A549 (cell line): Measurements from ENCODE around the gene BUD23. TPM values are rescaled to one million over a fixed set of nuclear protein-coding genes. Genes with fewer than 3 reads are reported as not detected.
A peak's percentile ranks its signal among the peaks of the same experiment; 100 is the strongest.

ENCODE experiments used
- ATAC-seq, 2 experiments: fragments of 200-7000 bp in 1 of 2; fragments of >200 bp in 1 of 2; cut with Nextera tagmentation in 1 of 2; cut with Tn5 transposase in 1 of 2; 3 replicates each; pipeline versions ENCODE4 v1.8.0 to v1.9.1; 2018 to 2020; ENCODE audit warnings: mild to moderate bottlenecking in 1 of 2, moderate library complexity in 1 of 2
- CTCF ChIA-PET: fragments of 300-600 bp; sonication (Branson Sonifier 250); formaldehyde crosslinking; extraction: SDS; loops from one replicate; lab custom pipeline; 2021; ENCODE audit warnings: antibody characterized with exemption, inconsistent platforms; lab: Yijun Ruan, JAX
- POLR2A ChIA-PET: fragments of 350-600 bp; formaldehyde crosslinking; extraction: SDS; loops from one replicate; lab custom pipeline; 2021; ENCODE audit warnings: antibody characterized with exemption, inconsistent platforms; lab: Yijun Ruan, JAX
- DNase-seq, 2 experiments: peaks; one replicate each; pipeline versions ENCODE4 v3.0.0 to v3.0.0-alpha.2; 2011 to 2016; ENCODE audit warnings: low read depth in 1 of 2, low spot score in 1 of 2
- FAIRE-seq: peaks from 2 replicates; lab custom pipeline; 2011; peaks lifted over from hg19 to GRCh38; lab: Jason Lieb, UNC
- H3K27ac ChIP-seq, 2 experiments: fragments of >200 bp; sonication (Bioruptor Twin); formaldehyde crosslinking; 3 replicates each; pipeline ENCODE4 v1.5.1; 2016 to 2017
- H3K4me1 ChIP-seq: fragments of >200 bp; sonication (Bioruptor Twin); formaldehyde crosslinking; 3 replicates; pipeline ENCODE4 v1.6.1; 2016
- H3K4me2 ChIP-seq: fragments of >200 bp; sonication (Bioruptor Twin); formaldehyde crosslinking; 3 replicates; pipeline ENCODE4 v1.6.1; 2016
- H3K4me3 ChIP-seq: fragments of >200 bp; sonication (Bioruptor Twin); formaldehyde crosslinking; 3 replicates; pipeline ENCODE4 v1.5.1; 2016
- H3K9me3 ChIP-seq: fragments of >200 bp; sonication (Bioruptor Twin); formaldehyde crosslinking; 3 replicates; pipeline ENCODE4 v1.6.1; 2016
- BHLHE40 ChIP-seq: IDR thresholded peaks from 2 replicates; pipeline ENCODE4 v1.6.1; 2012; ENCODE audit warnings: low read depth, low read length, inconsistent platforms
- CBX2 ChIP-seq: fragments of 200-600 bp; sonication (generic); IDR thresholded peaks from 2 replicates; pipeline ENCODE4 v1.6.1; 2016; ENCODE audit warnings: low read depth, mild to moderate bottlenecking, borderline replicate concordance
- CEBPB ChIP-seq, 2 experiments: fragments of >200 bp in 1 of 2; sonication (Bioruptor Twin) in 1 of 2; formaldehyde crosslinking in 1 of 2; IDR thresholded peaks; 2 replicates each; pipeline ENCODE4 v1.6.1; 2012 to 2016
- EHMT2 ChIP-seq: fragments of 200-600 bp; sonication (generic); IDR thresholded peaks from 2 replicates; pipeline ENCODE4 v1.6.1; 2016; ENCODE audit warnings: antibody characterized with exemption, low read depth, mild to moderate bottlenecking, moderate library complexity
- FOSL2 ChIP-seq, 2 experiments: fragments of 450-650 bp in 1 of 2; fragments of >200 bp in 1 of 2; sonication (Bioruptor Twin) in 1 of 2; formaldehyde crosslinking; IDR thresholded peaks; 2 replicates each; pipeline versions ENCODE4 v1.5.0 to v1.6.1; 2016 to 2020; ENCODE audit warnings: mild to moderate bottlenecking in 1 of 2, moderate library complexity in 1 of 2
- GATA3 ChIP-seq: IDR thresholded peaks from 2 replicates; pipeline ENCODE4 v1.6.1; 2012; ENCODE audit warnings: borderline replicate concordance
- HEYL ChIP-seq: fragments of 250-450 bp; sonication (Bioruptor Pico); IDR thresholded peaks from 2 replicates; pipeline ENCODE4 v1.8.0; 2021; ENCODE audit warnings: mild to moderate bottlenecking, moderate library complexity
- HOXA7 ChIP-seq: fragments of 250-450 bp; sonication (Bioruptor Pico); IDR thresholded peaks from 2 replicates; pipeline ENCODE4 v1.5.0; 2020; ENCODE audit warnings: mild to moderate bottlenecking, moderate library complexity
- JUN ChIP-seq, 2 experiments: fragments of >200 bp; sonication (Bioruptor Twin); formaldehyde crosslinking; IDR thresholded peaks; 2 replicates in 1 of 2; 3 replicates in 1 of 2; pipeline ENCODE4 v1.6.1; 2016 to 2017
- JUNB ChIP-seq: fragments of >200 bp; sonication (Bioruptor Twin); formaldehyde crosslinking; IDR thresholded peaks from 2 replicates; pipeline ENCODE4 v1.6.1; 2016
- KDM1A ChIP-seq: fragments of 200-600 bp; sonication (generic); IDR thresholded peaks from 2 replicates; pipeline ENCODE4 v1.6.1; 2016; ENCODE audit warnings: low read depth, mild to moderate bottlenecking
- MAFK ChIP-seq: fragments of 450-650 bp; IDR thresholded peaks from 2 replicates; pipeline ENCODE4 v1.6.1; 2014; ENCODE audit not compliant: partially characterized antibody
- MYC ChIP-seq: IDR thresholded peaks from 2 replicates; pipeline ENCODE4 v1.6.1; 2012; ENCODE audit warnings: mild to moderate bottlenecking, inconsistent platforms, low read length, improper control_type of control experiment, borderline replicate concordance
- NPAS2 ChIP-seq: fragments of 250-450 bp; sonication (Bioruptor Pico); IDR thresholded peaks from 2 replicates; pipeline ENCODE4 v1.8.0; 2022; ENCODE audit warnings: mild to moderate bottlenecking, moderate library complexity, borderline replicate concordance
- POLR2A ChIP-seq: IDR thresholded peaks from 2 replicates; pipeline ENCODE4 v1.6.1; 2012; ENCODE audit warnings: mild to moderate bottlenecking, low read length
- POLR2AphosphoS2 ChIP-seq: conservative IDR thresholded peaks from 2 replicates; pipeline ENCODE4 v1.6.1; 2012; ENCODE audit warnings: low read length, improper control_type of control experiment, inconsistent platforms
- RAD21 ChIP-seq, 2 experiments: fragments of >200 bp in 1 of 2; sonication (Bioruptor Twin) in 1 of 2; formaldehyde crosslinking in 1 of 2; IDR thresholded peaks in 1 of 2; conservative IDR thresholded peaks in 1 of 2; 2 replicates in 1 of 2; 3 replicates in 1 of 2; pipeline ENCODE4 v1.6.1; 2012 to 2018; ENCODE audit warnings: inconsistent platforms in 1 of 2
- RARB ChIP-seq: fragments of 250-450 bp; sonication (Bioruptor Pico); IDR thresholded peaks from 2 replicates; pipeline ENCODE4 v1.8.0; 2021; ENCODE audit warnings: mild to moderate bottlenecking, moderate library complexity
- RNF2 ChIP-seq: fragments of 200-600 bp; sonication (generic); IDR thresholded peaks from 2 replicates; pipeline ENCODE4 v1.6.1; 2016; ENCODE audit warnings: low read depth, mild to moderate bottlenecking, antibody characterized with exemption, moderate library complexity, borderline replicate concordance
- SMC3 ChIP-seq: fragments of >200 bp; sonication (Bioruptor Twin); formaldehyde crosslinking; IDR thresholded peaks from 3 replicates; pipeline ENCODE4 v1.6.1; 2018; ENCODE audit warnings: inconsistent platforms
- TFCP2L1 ChIP-seq: fragments of 250-450 bp; sonication (Bioruptor Pico); IDR thresholded peaks from 2 replicates; pipeline ENCODE4 v1.5.0; 2021; ENCODE audit warnings: mild to moderate bottlenecking
- ZC3H11A ChIP-seq: fragments of 450-650 bp; IDR thresholded peaks from 2 replicates; pipeline ENCODE4 v1.6.1; 2014; ENCODE audit warnings: antibody characterized with exemption, mild to moderate bottlenecking
- ZNF302 ChIP-seq: fragments of 250-450 bp; sonication (Bioruptor Pico); IDR thresholded peaks from 2 replicates; pipeline ENCODE4 v1.9.0; 2021; ENCODE audit warnings: inconsistent platforms, mild to moderate bottlenecking, moderate library complexity
- WGBS: methylation state at CpG from one replicate; pipeline ENCODE4 v1.1.6; 2017; ENCODE audit errors: missing lambda C conversion rate; 5-methylcytosine and 5-hydroxymethylcytosine counted together
- polyA plus RNA-seq, 4 experiments: library from polyadenylated mRNA; depleted of rRNA in 3 of 4; stranded (reverse); fragments of >200 nt; fragmentation: RNase III in 1 of 4; extraction: RNeasy Plus Mini Kit Qiagen cat#74134 plus additional on column Dnase treatment in 1 of 4; gene quantifications; 2 replicates in 3 of 4; 3 replicates in 1 of 4; pipeline ENCODE4 v1.2.3, GENCODE V29; 2011 to 2017
- TF ChIP-seq, protein P1 (sequence below): IDR thresholded peaks from 2 replicates; pipeline ENCODE4 v1.6.1; 2012; ENCODE audit warnings: low read depth, borderline replicate concordance
- TF ChIP-seq, protein P2 (sequence below): fragments of 450-650 bp; IDR thresholded peaks from 2 replicates; pipeline ENCODE4 v1.6.1; 2014; ENCODE audit warnings: antibody characterized with exemption
- TF ChIP-seq, protein P3 (sequence below): fragments of >200 bp; sonication (Bioruptor Twin); formaldehyde crosslinking; IDR thresholded peaks from 3 replicates; pipeline ENCODE4 v1.5.1; 2016
- TF ChIP-seq, protein P4 (sequence below): IDR thresholded peaks from 2 replicates; pipeline ENCODE4 v1.6.1; 2012
- TF ChIP-seq, protein P5 (sequence below): fragments of 250-450 bp; sonication (Bioruptor Pico); IDR thresholded peaks from 2 replicates; pipeline ENCODE4 v1.5.0; 2020; ENCODE audit warnings: low read depth, mild to moderate bottlenecking, moderate library complexity

Gene BUD23
- polyA plus RNA-seq, 2 of the 4 experiments (the other 2 are of a cell fraction), result 134 to 161 TPM

DNA sequence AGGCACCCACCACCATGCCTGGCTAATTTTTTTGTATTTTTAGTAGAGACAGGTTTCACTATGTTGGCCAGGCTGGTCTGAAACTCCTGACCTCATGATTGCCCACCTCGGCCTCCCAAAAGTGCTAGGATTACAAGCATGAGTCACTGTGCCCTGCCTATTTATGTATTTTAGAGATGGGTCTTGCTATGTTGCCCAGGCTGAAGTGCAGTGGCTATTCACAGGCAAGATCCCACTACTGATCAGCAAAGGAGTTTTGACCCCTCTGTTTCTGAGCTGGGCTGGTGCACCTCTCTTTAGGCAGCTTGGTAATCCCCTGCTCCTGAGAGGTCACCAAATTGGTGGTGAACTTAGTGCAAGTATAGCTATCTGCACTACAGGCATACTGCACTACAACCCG, 49.0 kb downstream of the BUD23 start (continued):
- TF ChIP-seq, protein P1, sequence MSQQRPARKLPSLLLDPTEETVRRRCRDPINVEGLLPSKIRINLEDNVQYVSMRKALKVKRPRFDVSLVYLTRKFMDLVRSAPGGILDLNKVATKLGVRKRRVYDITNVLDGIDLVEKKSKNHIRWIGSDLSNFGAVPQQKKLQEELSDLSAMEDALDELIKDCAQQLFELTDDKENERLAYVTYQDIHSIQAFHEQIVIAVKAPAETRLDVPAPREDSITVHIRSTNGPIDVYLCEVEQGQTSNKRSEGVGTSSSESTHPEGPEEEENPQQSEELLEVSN, result no peak
- TF ChIP-seq KDM1A, result no peak

DNA sequence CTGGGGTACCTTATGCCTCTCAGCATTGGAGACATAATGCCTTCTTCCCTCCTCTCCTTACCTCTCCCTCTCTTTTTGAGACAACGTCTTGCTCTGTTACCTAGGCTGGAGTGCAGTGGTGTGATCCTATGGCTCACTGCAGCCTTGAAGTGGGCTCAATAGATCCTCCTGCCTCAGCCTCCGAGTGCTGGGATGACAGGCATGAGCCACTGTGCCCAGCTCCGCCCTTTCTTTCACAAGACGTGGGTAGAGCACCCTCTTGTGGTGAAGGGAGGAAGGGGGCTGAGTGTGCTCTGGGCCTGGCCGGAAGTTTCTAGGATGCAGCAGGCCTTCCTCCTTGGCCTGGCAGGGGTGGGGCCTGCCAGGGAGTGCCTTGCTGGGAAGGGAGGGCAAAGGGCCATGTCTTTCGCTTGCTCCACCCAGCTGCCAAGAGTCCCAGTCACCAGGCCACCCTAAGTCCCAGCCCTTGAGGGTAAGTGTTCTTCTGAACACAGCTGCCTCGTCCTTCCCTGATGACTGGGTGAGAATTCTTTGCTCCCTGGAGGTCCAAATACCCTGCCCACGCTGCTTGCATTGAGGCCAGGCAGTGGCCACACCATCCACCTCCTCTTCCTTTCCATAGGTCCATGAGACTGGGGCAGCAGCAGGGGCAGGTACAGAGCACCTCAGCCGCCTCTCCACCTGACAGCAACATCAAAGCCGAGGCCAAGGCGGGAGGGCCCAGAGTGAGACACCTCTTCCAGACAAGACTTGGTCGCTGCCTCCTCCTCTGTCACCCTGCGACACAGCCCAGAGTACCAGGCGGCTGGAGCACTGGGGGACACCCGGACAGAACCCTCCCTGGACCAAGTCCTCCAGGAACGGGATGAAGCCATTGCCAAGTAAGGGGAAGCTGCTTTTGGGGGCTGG, 51.5 kb downstream of the BUD23 start:
- no peak for FAIRE-seq
- ChIA-PET CTCF (interaction anchor here (0.6 to 12.2 kb wide), 74 partner anchors 9 to 562 kb away, joined by 3 to 273 read pairs (median 4); partner anchors contain the start of genes BAZ1B, MLXIPL, STX1A and TBL2), POLR2A (interaction anchor here (0.6 to 1.2 kb wide), 3 partner anchors 119 to 169 kb away, joined by 3 read pairs; no protein-coding TSS in a partner anchor)
- peak; percentile 74 to 80 for ATAC-seq
- Histone ChIP-seq H3K4me1 (peaks cover 14% of the 10 kb centered on the region), H3K9me3 (no peaks in the 10 kb centered on the region), H3K27ac (peak overlapping the region; percentile 57 to 82; a peak in 5 of 6 replicates), H3K4me3 (no peak overlapping the region), H3K4me2 (peak overlapping the region; percentile 17)
- 32% methylated on average over 8 of the region's 16 CpGs for whole genome bisulfite sequencing
- TF ChIP-seq CEBPB (IDR thresholded peaks at IDR 0.05) (peak in 1 of 2 experiments; percentile 52; a peak in 1 of 4 replicates), POLR2AphosphoS2 (peak; percentile 82; the same call in 1 of the 2 replicates), RAD21 (conservative IDR thresholded peaks at IDR 0.05 in 1 of 2, IDR thresholded peaks at IDR 0.05 in 1 of 2) (peak; percentile 94 to 96), HOXA7 (CRISPR knock-in tag) (0 out of 2 replicates have a peak, but pooled peaks have one; percentile 53), POLR2A (0 out of 2 replicates have a peak, but pooled peaks have one; percentile 27), KDM1A (no peak), JUN (IDR thresholded peaks at IDR 0.05) (peak in 1 of 2 experiments; percentile 51; a peak in 1 of 5 replicates), FOSL2 (IDR thresholded peaks at IDR 0.05) (no peak), FOSL2 (CRISPR knock-in tag; IDR thresholded peaks at IDR 0.05) (0 out of 2 replicates have a peak, but pooled peaks have one; percentile 30), MAFK (no peak), HEYL (CRISPR knock-in tag) (no peak), BHLHE40 (no peak), TFCP2L1 (CRISPR knock-in tag) (0 out of 2 replicates have a peak, but pooled peaks have one; percentile 23), EHMT2 (no peak), SMC3 (peak; percentile 87)
- TF ChIP-seq, protein P2, sequence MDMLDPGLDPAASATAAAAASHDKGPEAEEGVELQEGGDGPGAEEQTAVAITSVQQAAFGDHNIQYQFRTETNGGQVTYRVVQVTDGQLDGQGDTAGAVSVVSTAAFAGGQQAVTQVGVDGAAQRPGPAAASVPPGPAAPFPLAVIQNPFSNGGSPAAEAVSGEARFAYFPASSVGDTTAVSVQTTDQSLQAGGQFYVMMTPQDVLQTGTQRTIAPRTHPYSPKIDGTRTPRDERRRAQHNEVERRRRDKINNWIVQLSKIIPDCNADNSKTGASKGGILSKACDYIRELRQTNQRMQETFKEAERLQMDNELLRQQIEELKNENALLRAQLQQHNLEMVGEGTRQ, result no peak
- TF ChIP-seq, protein P3, sequence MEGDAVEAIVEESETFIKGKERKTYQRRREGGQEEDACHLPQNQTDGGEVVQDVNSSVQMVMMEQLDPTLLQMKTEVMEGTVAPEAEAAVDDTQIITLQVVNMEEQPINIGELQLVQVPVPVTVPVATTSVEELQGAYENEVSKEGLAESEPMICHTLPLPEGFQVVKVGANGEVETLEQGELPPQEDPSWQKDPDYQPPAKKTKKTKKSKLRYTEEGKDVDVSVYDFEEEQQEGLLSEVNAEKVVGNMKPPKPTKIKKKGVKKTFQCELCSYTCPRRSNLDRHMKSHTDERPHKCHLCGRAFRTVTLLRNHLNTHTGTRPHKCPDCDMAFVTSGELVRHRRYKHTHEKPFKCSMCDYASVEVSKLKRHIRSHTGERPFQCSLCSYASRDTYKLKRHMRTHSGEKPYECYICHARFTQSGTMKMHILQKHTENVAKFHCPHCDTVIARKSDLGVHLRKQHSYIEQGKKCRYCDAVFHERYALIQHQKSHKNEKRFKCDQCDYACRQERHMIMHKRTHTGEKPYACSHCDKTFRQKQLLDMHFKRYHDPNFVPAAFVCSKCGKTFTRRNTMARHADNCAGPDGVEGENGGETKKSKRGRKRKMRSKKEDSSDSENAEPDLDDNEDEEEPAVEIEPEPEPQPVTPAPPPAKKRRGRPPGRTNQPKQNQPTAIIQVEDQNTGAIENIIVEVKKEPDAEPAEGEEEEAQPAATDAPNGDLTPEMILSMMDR, result peak; percentile 87
- TF ChIP-seq, protein P4, sequence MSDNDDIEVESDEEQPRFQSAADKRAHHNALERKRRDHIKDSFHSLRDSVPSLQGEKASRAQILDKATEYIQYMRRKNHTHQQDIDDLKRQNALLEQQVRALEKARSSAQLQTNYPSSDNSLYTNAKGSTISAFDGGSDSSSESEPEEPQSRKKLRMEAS, result peak; percentile 75; the same call in 1 of the 2 replicates
- DNase-seq, result peak; percentile 80 to 94

DNA sequence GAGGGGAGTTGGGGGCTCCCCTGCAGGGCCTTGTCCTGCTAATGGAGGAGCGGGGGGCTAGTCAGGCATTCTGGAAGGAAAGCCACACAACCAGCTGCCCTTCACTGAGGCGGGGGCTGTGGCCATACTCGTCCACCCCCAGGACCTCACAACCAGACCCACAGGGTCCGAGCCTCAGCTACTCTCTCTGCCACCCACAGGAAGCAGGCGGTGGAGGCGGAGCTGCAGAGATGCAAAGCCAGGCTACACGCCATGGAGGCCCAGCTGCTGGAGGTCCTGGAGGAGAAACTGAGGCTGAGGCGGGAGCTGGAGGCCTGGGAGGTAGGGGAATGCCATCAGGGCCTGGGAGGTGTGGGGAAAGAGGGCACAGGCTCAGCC, 52.1 kb downstream of the BUD23 start:
- CTCF ChIA-PET, result interaction anchor here (0.6 to 12.2 kb wide), 44 partner anchors 10 to 413 kb away, joined by 3 to 273 read pairs (median 6); partner anchors contain the start of genes MLXIPL, STX1A and VPS37D
- ATAC-seq (no peak), DNase-seq (no peak), FAIRE-seq (no peak)
- Histone ChIP-seq H3K4me2 (no peak overlapping the region; the same call in 1 of the 3 replicates), H3K27ac (peak overlapping the region in 1 of 2 experiments; percentile 82; a peak in 3 of 6 replicates), H3K4me3 (no peak overlapping the region), H3K9me3 (no peaks in the 10 kb centered on the region), H3K4me1 (peaks cover 14% of the 10 kb centered on the region)
- POLR2A ChIA-PET, result interaction anchor here (1.2 kb wide), 1 partner anchor 169 kb away, joined by 3 read pairs; no protein-coding TSS in a partner anchor
- WGBS, result 90% methylated on average over 8 of the region's 8 CpGs
- TF ChIP-seq ZC3H11A (no peak), RNF2 (no peak), GATA3 (no peak), JUNB (no peak), NPAS2 (CRISPR knock-in tag) (no peak), ZNF302 (no peak), CBX2 (no peak), MYC (no peak), RARB (no peak)
- TF ChIP-seq, protein P5, sequence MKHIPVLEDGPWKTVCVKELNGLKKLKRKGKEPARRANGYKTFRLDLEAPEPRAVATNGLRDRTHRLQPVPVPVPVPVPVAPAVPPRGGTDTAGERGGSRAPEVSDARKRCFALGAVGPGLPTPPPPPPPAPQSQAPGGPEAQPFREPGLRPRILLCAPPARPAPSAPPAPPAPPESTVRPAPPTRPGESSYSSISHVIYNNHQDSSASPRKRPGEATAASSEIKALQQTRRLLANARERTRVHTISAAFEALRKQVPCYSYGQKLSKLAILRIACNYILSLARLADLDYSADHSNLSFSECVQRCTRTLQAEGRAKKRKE, result no peak
